Naive thymus-derived CD8-positive, alpha-beta T cell (primary cell): ENCODE results near the gene GAL3ST3. TPM values are rescaled to one million over a fixed set of nuclear protein-coding genes. Genes with fewer than 3 reads are reported as not detected.
A peak's percentile ranks its signal among the peaks of the same experiment; 100 is the strongest.
"Not testable (repeated sequence)": the region's sequence is repeated elsewhere in the genome, so short reads cannot be mapped to it uniquely, and the experiment has no call there.

Experiments
- ATAC-seq, 2 donors: fragments of 150-1000 bp; cut with Tn5 transposase in 1 of 2; sonication (Bioruptor Pico), chemical (Tn5 transposase) in 1 of 2; 1 replicate in 1 of 2; 2 replicates in 1 of 2; pipeline ENCODE4 v1.10.0; 2021; ENCODE audit warnings: mild to moderate bottlenecking in 2 of 2, moderate library complexity in 2 of 2
- POLR2A ChIA-PET: fragments of 350-600 bp; sonication (Branson Sonifier 250); formaldehyde crosslinking; loops from one replicate; lab custom pipeline; 2021; ENCODE audit warnings: antibody characterized with exemption; lab: Charles Lee
- DNase-seq, 10 donors: peaks; one replicate each; pipeline versions ENCODE4 v3.0.0 to v3.0.0-alpha.2; 2020 to 2022
- H3K27ac Mint-ChIP-seq, 10 donors: one replicate each; pipeline ENCODE4 v1.8.0; 2020 to 2022; ENCODE audit warnings: mild to moderate bottlenecking in 10 of 10, mixed read lengths in 10 of 10, moderate library complexity in 4 of 10, inconsistent platforms in 1 of 10
- H3K27me3 Mint-ChIP-seq, 5 donors: one replicate each; pipeline ENCODE4 v1.8.0; 2021 to 2022; ENCODE audit warnings: mixed read lengths in 5 of 5
- H3K36me3 Mint-ChIP-seq, 3 donors: one replicate each; pipeline ENCODE4 v1.8.0; 2020 to 2022; ENCODE audit warnings: mixed read lengths in 3 of 3, mild to moderate bottlenecking in 2 of 3, inconsistent platforms in 1 of 3
- H3K4me1 Mint-ChIP-seq, 4 donors: one replicate each; pipeline ENCODE4 v1.8.0; 2021 to 2022; ENCODE audit warnings: mixed read lengths in 4 of 4
- H3K4me3 Mint-ChIP-seq, 10 donors: one replicate each; pipeline ENCODE4 v1.8.0; 2020 to 2022; ENCODE audit warnings: mild to moderate bottlenecking in 10 of 10, mixed read lengths in 10 of 10, moderate library complexity in 6 of 10, inconsistent platforms in 1 of 10
- H3K9me3 Mint-ChIP-seq, 9 donors: one replicate each; pipeline ENCODE4 v1.8.0; 2020 to 2022; ENCODE audit warnings: mixed read lengths in 9 of 9, mild to moderate bottlenecking in 3 of 9, inconsistent platforms in 1 of 9, moderate library complexity in 1 of 9
- polyA plus RNA-seq, 3 donors: library from polyadenylated mRNA; unstranded; fragments of 300-500 nt; fragmentation: Illumina TruSeq; gene quantifications; one replicate each; pipeline ENCODE4 v1.2.3, GENCODE V29; 2021
- total RNA-seq, 8 experiments: library from RNA in 2 of 8; stranded (reverse) in 2 of 8; gene quantifications; one replicate each; pipeline ENCODE4 v1.2.3 and lab custom pipeline; 2021 to 2026

Gene GAL3ST3
- total and polyA plus RNA-seq, 5 experiments from 2014 or later = 0.27 TPM; not detected in 4

- H3K27me3 Mint-ChIP-seq = no peaks in the 10 kb centered on the region
- peaks cover 49 to 96% (median 94%) of the 10 kb centered on the region in 4 donors for H3K4me1 Mint-ChIP-seq
- ATAC-seq (peak in 1 of 2 donors; percentile 51), DNase-seq (peak in 8 of 10 donors; percentile 29 to 78 (median 46))
- H3K27ac Mint-ChIP-seq = peak overlapping the region; percentile 93 to 100 (median 98)
- H3K4me3 Mint-ChIP-seq = peak overlapping the region; percentile 75 to 94 (median 90)
- peaks cover 0 to 43% (median 12%) of the 10 kb centered on the region in 3 donors for H3K36me3 Mint-ChIP-seq
- no peaks in the 10 kb centered on the region for H3K9me3 Mint-ChIP-seq
- POLR2A ChIA-PET = interaction anchor here (1.2 to 8.4 kb wide), 12 partner anchors 10 to 236 kb away, joined by 3 to 146 read pairs (median 10); partner anchors contain the start of genes CD248, PACS1, RAB1B and SF3B2
Measured at GRCh38 chr11:66080055-66080817, 31.3 kb upstream of the GAL3ST3 start.

GRCh38 chr11:66078949-66079348 is 30.0 kb upstream of the GAL3ST3 start:
- H3K9me3 Mint-ChIP-seq, H3K27me3 Mint-ChIP-seq, ATAC-seq, DNase-seq: not testable (repeated sequence)
- POLR2A ChIA-PET = interaction anchor here (1.0 to 8.4 kb wide), 6 partner anchors 8 to 55 kb away, joined by 4 to 146 read pairs (median 21); partner anchors contain the start of genes PACS1 and SF3B2
- peak overlapping the region; percentile 88 to 100 (median 98) for H3K27ac Mint-ChIP-seq
- peaks cover 43 to 92% (median 90%) of the 10 kb centered on the region in 4 donors for H3K4me1 Mint-ChIP-seq
- H3K36me3 Mint-ChIP-seq = peaks cover 0 to 54% (median 22%) of the 10 kb centered on the region in 3 donors
- peak overlapping the region in 9 of 10 donors; percentile 64 to 94 (median 75) for H3K4me3 Mint-ChIP-seq

GRCh38 chr11:66077927-66078326 is 29.0 kb upstream of the GAL3ST3 start:
- Mint-ChIP-seq H3K36me3 (peaks cover 0 to 59% (median 22%) of the 10 kb centered on the region in 3 donors), H3K27me3 (no peaks in the 10 kb centered on the region)

GRCh38 chr11:66076561-66076960 is 27.6 kb upstream of the GAL3ST3 start:
- H3K36me3 Mint-ChIP-seq = peaks cover under 1 to 67% (median 22%) of the 10 kb centered on the region in 3 donors
- DNase-seq = no peak
- H3K4me1 Mint-ChIP-seq = peaks cover 43 to 90% (median 89%) of the 10 kb centered on the region in 4 donors
- ATAC-seq = no peak
- H3K9me3 Mint-ChIP-seq = no peaks in the 10 kb centered on the region
- H3K4me3 Mint-ChIP-seq = peak overlapping the region in 3 of 10 donors; percentile 19 to 56 (median 26)
- no peaks in the 10 kb centered on the region for H3K27me3 Mint-ChIP-seq
- peak overlapping the region in 9 of 10 donors; percentile 16 to 100 (median 97) for H3K27ac Mint-ChIP-seq
- POLR2A ChIA-PET = interaction anchor here (0.8 to 1.6 kb wide), 3 partner anchors 20 to 50 kb away, joined by 4 to 5 read pairs (median 5); no protein-coding TSS in a partner anchor

More at GRCh38 chr11:66077927-66078326, 29.0 kb upstream of the GAL3ST3 start:
- POLR2A ChIA-PET = interaction anchor here (0.7 to 8.4 kb wide), 5 partner anchors 7 to 73 kb away, joined by 3 to 146 read pairs (median 5); partner anchors contain the start of gene PACS1
- ATAC-seq = no peak
- peaks cover 39 to 91% (median 88%) of the 10 kb centered on the region in 4 donors for H3K4me1 Mint-ChIP-seq
- no peaks in the 10 kb centered on the region for H3K9me3 Mint-ChIP-seq
- H3K27ac Mint-ChIP-seq = peak overlapping the region; percentile 62 to 100 (median 96)
- DNase-seq = no peak
- peak overlapping the region in 9 of 10 donors; percentile 43 to 94 (median 75) for H3K4me3 Mint-ChIP-seq

DNA sequence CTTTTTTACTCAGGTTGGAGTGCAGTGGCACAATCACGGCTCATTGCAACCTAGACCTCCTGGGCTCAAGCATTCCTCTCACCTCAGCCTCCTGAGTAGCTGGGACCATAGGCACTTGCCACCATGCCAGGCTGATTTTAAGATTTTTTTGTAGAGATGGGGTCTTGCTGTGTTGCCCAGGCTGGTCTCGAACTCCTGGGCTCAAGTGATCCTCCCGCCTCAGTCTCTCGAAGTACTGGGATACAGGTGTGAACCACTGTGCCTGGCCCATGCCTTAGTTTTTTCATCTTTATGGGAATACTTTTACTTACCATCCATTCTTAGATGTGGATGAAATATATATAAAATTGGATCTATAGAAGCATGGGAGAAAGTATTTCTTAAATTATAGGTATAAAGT is 26.3 kb upstream of the GAL3ST3 start:
- H3K27ac Mint-ChIP-seq = peak overlapping the region in 5 of 10 donors; percentile 43 to 81 (median 74)
- peaks cover 41 to 84% (median 80%) of the 10 kb centered on the region in 4 donors for H3K4me1 Mint-ChIP-seq
- DNase-seq = no peak
- peaks cover 8 to 67% (median 22%) of the 10 kb centered on the region in 3 donors for H3K36me3 Mint-ChIP-seq
- POLR2A ChIA-PET = interaction anchor here (0.6 to 1.9 kb wide), 4 partner anchors 26 to 51 kb away, joined by 3 to 6 read pairs (median 4); no protein-coding TSS in a partner anchor
- ATAC-seq = no peak
- peak overlapping the region in 2 of 10 donors; percentile 24 to 37 for H3K4me3 Mint-ChIP-seq
- H3K9me3 Mint-ChIP-seq = no peaks in the 10 kb centered on the region
- no peaks in the 10 kb centered on the region for H3K27me3 Mint-ChIP-seq

DNA sequence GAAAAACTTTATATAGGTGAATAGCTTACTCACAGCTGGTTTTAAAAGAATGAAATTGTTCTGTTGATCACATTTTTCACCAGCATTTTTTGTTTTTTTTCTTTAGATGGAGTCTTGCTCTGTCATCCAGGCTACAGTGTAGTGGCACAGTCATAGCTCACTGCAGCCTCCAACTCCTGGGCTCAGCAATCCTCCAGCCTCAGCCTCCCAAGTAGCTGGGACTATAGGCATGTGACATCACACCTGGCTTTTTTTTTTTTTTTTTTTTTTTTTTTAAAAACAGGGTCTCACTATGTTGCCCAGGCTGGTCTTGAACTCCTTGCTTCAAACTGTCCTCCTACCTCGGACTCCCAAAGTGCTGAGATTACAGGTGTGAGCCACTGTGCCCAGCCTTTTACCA is 24.7 kb upstream of the GAL3ST3 start:
- H3K4me1 Mint-ChIP-seq = peaks cover 38 to 78% (median 74%) of the 10 kb centered on the region in 4 donors
- POLR2A ChIA-PET = interaction anchor here (0.7 to 7.4 kb wide), 5 partner anchors 8 to 405 kb away, joined by 4 to 146 read pairs (median 4); no protein-coding TSS in a partner anchor
- no peaks in the 10 kb centered on the region for H3K9me3 Mint-ChIP-seq
- H3K36me3 Mint-ChIP-seq = peaks cover 8 to 58% (median 18%) of the 10 kb centered on the region in 3 donors
- no peak for ATAC-seq
- H3K27me3 Mint-ChIP-seq = no peaks in the 10 kb centered on the region
- H3K4me3 Mint-ChIP-seq = peak overlapping the region in 7 of 10 donors; percentile 54 to 99 (median 96)
- H3K27ac Mint-ChIP-seq = peak overlapping the region in 9 of 10 donors; percentile 55 to 95 (median 79)
- DNase-seq = no peak

- no peak for DNase-seq
- Mint-ChIP-seq H3K27ac (peak overlapping the region; percentile 91 to 98 (median 94)), H3K36me3 (peaks cover 8 to 58% (median 18%) of the 10 kb centered on the region in 3 donors)
Measured at GRCh38 chr11:66072518-66072917, 23.6 kb upstream of the GAL3ST3 start.

DNA sequence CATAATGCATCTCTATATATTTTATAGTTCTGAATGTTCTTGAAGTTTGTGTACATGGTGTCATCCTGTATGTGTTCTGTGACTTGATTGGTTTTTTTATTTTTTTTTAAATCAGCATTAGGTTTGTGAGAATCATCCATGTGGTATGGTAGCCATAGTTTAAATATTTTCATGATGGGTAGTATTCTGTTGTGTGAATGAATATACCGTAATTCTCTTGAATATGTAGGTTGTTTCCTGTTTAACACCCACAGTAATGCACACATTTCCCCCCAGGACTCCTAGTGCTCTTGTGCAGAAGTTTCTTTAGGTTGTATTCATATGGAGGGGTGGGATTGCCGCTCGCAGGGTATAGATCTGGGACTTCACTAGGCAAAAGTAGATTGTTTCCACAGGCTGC is 23.1 kb upstream of the GAL3ST3 start:
- no peaks in the 10 kb centered on the region for H3K9me3 Mint-ChIP-seq
- peak overlapping the region; percentile 91 to 98 (median 94) for H3K27ac Mint-ChIP-seq
- no peak for DNase-seq
- peaks cover 35 to 78% (median 71%) of the 10 kb centered on the region in 4 donors for H3K4me1 Mint-ChIP-seq
- POLR2A ChIA-PET = interaction anchor here (1.0 to 7.4 kb wide), 6 partner anchors 10 to 65 kb away, joined by 4 to 146 read pairs (median 30); partner anchors contain the start of gene SF3B2
- H3K27me3 Mint-ChIP-seq = no peaks in the 10 kb centered on the region
- H3K4me3 Mint-ChIP-seq = peak overlapping the region; percentile 92 to 99 (median 97)
- ATAC-seq = no peak
- H3K36me3 Mint-ChIP-seq = peaks cover 8 to 58% (median 18%) of the 10 kb centered on the region in 3 donors

More at GRCh38 chr11:66072518-66072917, 23.6 kb upstream of the GAL3ST3 start:
- ATAC-seq = no peak
- Mint-ChIP-seq H3K4me3 (peak overlapping the region; percentile 92 to 99 (median 97)), H3K27me3 (no peaks in the 10 kb centered on the region), H3K4me1 (peaks cover 36 to 78% (median 72%) of the 10 kb centered on the region in 4 donors), H3K9me3 (no peaks in the 10 kb centered on the region)
- POLR2A ChIA-PET = interaction anchor here (1.6 to 7.4 kb wide), 4 partner anchors 9 to 46 kb away, joined by 4 to 146 read pairs (median 66); partner anchors contain the start of gene SF3B2

- H3K27ac Mint-ChIP-seq = peak overlapping the region; percentile 91 to 98 (median 94)
- no peaks in the 10 kb centered on the region for H3K27me3 Mint-ChIP-seq
- peaks cover 38 to 77% (median 70%) of the 10 kb centered on the region in 4 donors for H3K4me1 Mint-ChIP-seq
- H3K9me3 Mint-ChIP-seq = no peaks in the 10 kb centered on the region
- POLR2A ChIA-PET = interaction anchor here (0.6 to 7.4 kb wide), 14 partner anchors 10 to 66 kb away, joined by 3 to 146 read pairs (median 6); partner anchors contain the start of gene SF3B2
- peak overlapping the region; percentile 92 to 99 (median 97) for H3K4me3 Mint-ChIP-seq
- H3K36me3 Mint-ChIP-seq = peaks cover 8 to 59% (median 16%) of the 10 kb centered on the region in 3 donors
- DNase-seq (peak in 4 of 10 donors; percentile 22 to 45 (median 40)), ATAC-seq (peak; percentile 7 to 24)
Measured at GRCh38 chr11:66071381-66071801, 22.4 kb upstream of the GAL3ST3 start.

- Mint-ChIP-seq H3K9me3 (no peaks in the 10 kb centered on the region), H3K36me3 (peaks cover 8 to 59% (median 12%) of the 10 kb centered on the region in 3 donors), H3K4me1 (peaks cover 35 to 73% (median 67%) of the 10 kb centered on the region in 4 donors), H3K4me3 (peak overlapping the region; percentile 92 to 99 (median 97)), H3K27ac (peak overlapping the region; percentile 91 to 98 (median 94)), H3K27me3 (no peaks in the 10 kb centered on the region)
- DNase-seq (peak in 1 of 10 donors; percentile 30), ATAC-seq (peak; percentile 11 to 12)
- POLR2A ChIA-PET = interaction anchor here (0.6 to 7.4 kb wide), 15 partner anchors 11 to 229 kb away, joined by 3 to 146 read pairs (median 5); partner anchors contain the start of genes CCDC85B and SF3B2
Measured at GRCh38 chr11:66070604-66071380, 21.8 kb upstream of the GAL3ST3 start.
